Measurements from ENCODE around the gene GRIA2. TPM values are rescaled to one million over a fixed set of nuclear protein-coding genes. Genes with fewer than 3 reads are reported as not detected.

The GRIA2 gene
- polyA plus RNA-seq, 4 donors, result 1.0 to 1.9 (median 1.7) TPM

- no peak for DNase-seq (ENCODE audit: low read depth in 4 of 4, low spot score in 3 of 4)
These were observed 138.3 kb downstream of the GRIA2 start for GRCh38 chr4:157358851-157359250.

DNA sequence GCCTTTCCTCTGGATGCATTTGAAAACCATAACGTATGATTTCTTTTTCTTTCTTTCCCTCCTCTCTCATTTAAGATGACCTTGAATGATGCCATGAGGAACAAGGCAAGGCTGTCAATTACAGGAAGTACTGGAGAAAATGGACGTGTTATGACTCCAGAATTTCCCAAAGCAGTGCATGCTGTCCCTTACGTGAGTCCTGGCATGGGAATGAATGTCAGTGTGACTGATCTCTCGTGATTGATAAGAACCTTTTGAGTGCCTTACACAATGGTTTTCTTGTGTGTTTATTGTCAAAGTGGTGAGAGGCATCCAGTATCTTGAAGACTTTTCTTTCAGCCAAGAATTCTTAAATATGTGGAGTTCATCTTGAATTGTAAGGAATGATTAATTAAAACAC is 142.8 kb downstream of the GRIA2 start:
- DNase-seq (ENCODE audit: low read depth in 4 of 4, low spot score in 3 of 4), result no peak

GRCh38 chr4:157372154-157372553 is 151.6 kb downstream of the GRIA2 start:
- DNase-seq (ENCODE audit: low read depth in 4 of 4, low spot score in 3 of 4), result no peak

DNA sequence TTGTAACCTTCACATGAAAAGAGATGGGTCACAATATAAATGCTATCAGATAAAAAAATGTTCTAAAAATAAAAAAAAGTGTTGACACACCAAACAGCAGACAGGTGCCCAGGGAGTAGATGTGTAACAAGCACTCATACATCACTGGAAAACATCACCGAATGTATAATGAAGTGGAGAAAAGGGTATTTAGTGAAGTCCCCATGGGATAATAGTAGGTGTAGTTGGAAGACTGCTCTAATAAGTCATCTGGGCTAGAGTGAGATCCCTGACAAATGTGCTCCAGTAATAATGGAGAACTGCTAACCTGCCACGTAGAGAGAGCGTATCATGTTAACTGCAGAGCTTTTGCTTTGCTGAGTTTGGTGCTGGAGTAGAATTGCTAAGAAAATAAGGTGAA is 152.0 kb downstream of the GRIA2 start:
- DNase-seq (ENCODE audit: low read depth in 4 of 4, low spot score in 3 of 4), result no peak

GRCh38 chr4:157389741-157390140 is 169.2 kb downstream of the GRIA2 start:
- no peak for DNase-seq (ENCODE audit: low read depth in 4 of 4, low spot score in 3 of 4)

GRCh38 chr4:157405070-157405469 is 184.5 kb downstream of the GRIA2 start:
- no peak for DNase-seq (ENCODE audit: low read depth in 4 of 4, low spot score in 3 of 4)

Other genes starting within 250 kb of the GRIA2 start
- gene PDGFC, start 248.9 kb upstream of the GRIA2 start, polyA plus RNA-seq (ENCODE audit: insufficient read length in 4 of 4), result 10 to 100 TPM; 43.0 to 88.6 (median 70.0) TPM
- 10 to 100 TPM in 3 of 4 donors, 1 to 10 TPM in 1; 4.6 to 15.5 (median 12.0) TPM for gene GLRB, start 144.6 kb upstream of the GRIA2 start, polyA plus RNA-seq (ENCODE audit: insufficient read length in 4 of 4)

All from left renal pelvis (tissue), 4 donors.